NCI-H2107 (cell line): Measurements from ENCODE around the gene ATP8B1.
"Not testable (repeated sequence)": the region's sequence is repeated elsewhere in the genome, so short reads cannot be mapped to it uniquely, and the experiment has no call there.

Experiments
- DNase-seq: peaks from one replicate; lab custom pipeline; 2025; lab: John Stamatoyannopoulos, UW

ATP8B1 gene

GRCh38 chr18:57764995-57765394 is 38.1 kb downstream of the ATP8B1 start:
- no peak for DNase-seq

- no peak for DNase-seq
Observed at GRCh38 chr18:57764087-57764486, 39.0 kb downstream of the ATP8B1 start.

GRCh38 chr18:57762686-57763085 is 40.4 kb downstream of the ATP8B1 start:
- no peak for DNase-seq

GRCh38 chr18:57759650-57760049 is 43.5 kb downstream of the ATP8B1 start:
- DNase-seq, result no peak

GRCh38 chr18:57755473-57756067 is 47.5 kb downstream of the ATP8B1 start:
- DNase-seq, result no peak

- no peak for DNase-seq
Observed at GRCh38 chr18:57754577-57755338, 48.4 kb downstream of the ATP8B1 start.

- no peak for DNase-seq
Observed at GRCh38 chr18:57753063-57753462, 50.1 kb downstream of the ATP8B1 start.

GRCh38 chr18:57749604-57749970 is 53.5 kb downstream of the ATP8B1 start:
- no peak for DNase-seq

- no peak for DNase-seq
Observed at GRCh38 chr18:57748770-57749603, 54.1 kb downstream of the ATP8B1 start.

GRCh38 chr18:57747809-57748680 is 55.1 kb downstream of the ATP8B1 start:
- DNase-seq, result no peak

GRCh38 chr18:57744211-57744694 is 58.9 kb downstream of the ATP8B1 start:
- DNase-seq, result no peak

GRCh38 chr18:57743008-57743407 is 60.1 kb downstream of the ATP8B1 start:
- no peak for DNase-seq

- no peak for DNase-seq
Observed at GRCh38 chr18:57741273-57741672, 61.8 kb downstream of the ATP8B1 start.

- DNase-seq, result no peak
Observed at GRCh38 chr18:57738078-57738477, 65.0 kb downstream of the ATP8B1 start.

- DNase-seq, result no peak
Observed at GRCh38 chr18:57737400-57738060, 65.6 kb downstream of the ATP8B1 start.

GRCh38 chr18:57735042-57735441 is 68.1 kb downstream of the ATP8B1 start:
- DNase-seq, result not testable (repeated sequence)

- no peak for DNase-seq
Observed at GRCh38 chr18:57733861-57734260, 69.3 kb downstream of the ATP8B1 start.

- no peak for DNase-seq
Observed at GRCh38 chr18:57730146-57730545, 73.0 kb downstream of the ATP8B1 start.

GRCh38 chr18:57728941-57729511 is 74.1 kb downstream of the ATP8B1 start:
- no peak for DNase-seq

- no peak for DNase-seq
Observed at GRCh38 chr18:57727952-57728807, 74.9 kb downstream of the ATP8B1 start.
